Sigmoid colon (tissue), 7 donors: ENCODE measurements around the gene ETV3L. TPM values are rescaled to one million over a fixed set of nuclear protein-coding genes. Genes with fewer than 3 reads are reported as not detected.
A peak's percentile ranks its signal among the peaks of the same experiment; 100 is the strongest.

ENCODE experiments used
- DNase-seq: peaks from one replicate; pipeline ENCODE4 v3.0.0-alpha.2; 2019
- H3K27ac ChIP-seq, 4 donors: fragments of 200-600 bp; sonication (generic); one replicate each; pipeline ENCODE4 v1.5.1; 2016 to 2019; ENCODE audit warnings: mild to moderate bottlenecking in 1 of 4
- H3K27me3 ChIP-seq, 3 donors: fragments of 200-600 bp; sonication (generic); one replicate each; pipeline ENCODE4 v1.5.1; 2019; ENCODE audit warnings: mild to moderate bottlenecking in 1 of 3
- H3K36me3 ChIP-seq, 4 donors: fragments of 200-600 bp; sonication (generic); one replicate each; pipeline ENCODE4 v1.5.1; 2016 to 2019
- H3K4me1 ChIP-seq, 4 donors: fragments of 200-600 bp; sonication (generic); one replicate each; pipeline ENCODE4 v1.5.1; 2017 to 2019
- H3K4me3 ChIP-seq, 4 donors: fragments of 200-600 bp; sonication (generic); one replicate each; pipeline ENCODE4 v1.5.1; 2017 to 2019; ENCODE audit warnings: mild to moderate bottlenecking in 2 of 4, moderate library complexity in 1 of 4
- H3K9me3 ChIP-seq, 4 donors: fragments of 200-600 bp in 3 of 4; sonication (generic) in 3 of 4; one replicate each; pipeline versions ENCODE4 v1.5.1 to v1.6.1; 2013 to 2019
- EP300 ChIP-seq, 4 donors: sonication (generic); formaldehyde crosslinking; IDR thresholded peaks; one replicate each; pipeline ENCODE4 v1.6.1; 2017; ENCODE audit warnings: antibody characterized with exemption in 4 of 4
- POLR2A ChIP-seq, 2 donors: fragments of 450-650 bp; IDR thresholded peaks; one replicate each; pipeline ENCODE4 v1.6.1; 2016; ENCODE audit warnings: antibody characterized with exemption in 2 of 2, mild to moderate bottlenecking in 2 of 2, moderate library complexity in 2 of 2
- POLR2AphosphoS5 ChIP-seq, 4 donors: sonication (generic); formaldehyde crosslinking; IDR thresholded peaks; one replicate each; pipeline ENCODE4 v1.6.1; 2017; ENCODE audit warnings: antibody characterized with exemption in 4 of 4
- whole genome bisulfite sequencing, 2 donors: extraction: QIAGEN DNeasy Blood & Tissue Kit; methylation state at CpG; one replicate each; pipeline ENCODE4 v1.1.7; 2013; 5-methylcytosine and 5-hydroxymethylcytosine counted together
- intact Hi-C: fragments of 100-400 bp; cut with DNase I; formaldehyde crosslinking; loops from one replicate; pipeline ENCODE4 v1.15.1; 2023
- polyA plus RNA-seq, 3 donors: library from polyadenylated mRNA; stranded (reverse); fragments of 200-250 nt; gene quantifications; one replicate each; pipeline ENCODE4 v1.2.3, GENCODE V29; 2013
- total RNA-seq, 4 donors: library from RNA; depleted of rRNA; stranded (reverse); fragments of >200 nt; gene quantifications; one replicate each; pipeline ENCODE4 v1.1.0, GENCODE V29; 2016
- TF ChIP-seq, protein P1 (sequence below), 4 experiments: fragments of 450-650 bp in 3 of 4; fragments of 200-600 bp in 1 of 4; IDR thresholded peaks; one replicate each; pipeline ENCODE4 v1.5.1; 2016 to 2019; ENCODE audit warnings: antibody characterized with exemption in 4 of 4, mild to moderate bottlenecking in 3 of 4, moderate library complexity in 2 of 4
- donor health status: healthy with polysubstance abuse.
- donor health status: Bipolar disorder and iron deficiency.
- donor health status: healthy.

Gene ETV3L
- total and polyA plus RNA-seq, 7 donors: 0.03 TPM; not detected in 6

DNA sequence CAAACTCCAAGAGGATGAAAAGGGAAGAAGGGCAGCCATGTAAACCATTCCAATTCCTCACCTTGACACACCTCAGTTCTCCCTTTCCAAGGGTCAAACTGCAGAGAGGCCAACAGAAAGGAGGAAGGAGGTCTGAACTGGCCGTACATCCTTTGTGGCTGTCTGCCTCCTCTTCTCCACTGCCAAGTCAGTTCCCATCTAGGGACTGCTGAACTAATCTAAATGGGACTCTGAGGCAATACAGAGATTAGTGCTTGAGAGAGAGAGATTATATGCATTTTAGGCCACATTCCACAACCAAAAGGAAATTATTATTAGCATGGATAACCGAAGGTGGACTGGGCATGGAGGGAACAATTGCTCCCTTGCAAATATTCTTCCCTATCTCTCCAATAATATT is 56.8 kb downstream of the ETV3L start:
- no peak for DNase-seq
- intact Hi-C loops: no loop called here
- Histone ChIP-seq H3K9me3 (no peaks in the 10 kb centered on the region), H3K27ac (no peak overlapping the region), H3K27me3 (no peaks in the 10 kb centered on the region), H3K36me3 (no peaks in the 10 kb centered on the region), H3K4me1 (peaks cover 0 to 62% (median 52%) of the 10 kb centered on the region in 4 donors), H3K4me3 (peak overlapping the region in 3 of 4 donors; percentile 69 to 79 (median 72))
- TF ChIP-seq POLR2A (IDR thresholded peaks at IDR 0.05) (no peak), POLR2AphosphoS5 (IDR thresholded peaks at IDR 0.05) (no peak), EP300 (IDR thresholded peaks at IDR 0.05) (no peak)
- TF ChIP-seq, protein P1, sequence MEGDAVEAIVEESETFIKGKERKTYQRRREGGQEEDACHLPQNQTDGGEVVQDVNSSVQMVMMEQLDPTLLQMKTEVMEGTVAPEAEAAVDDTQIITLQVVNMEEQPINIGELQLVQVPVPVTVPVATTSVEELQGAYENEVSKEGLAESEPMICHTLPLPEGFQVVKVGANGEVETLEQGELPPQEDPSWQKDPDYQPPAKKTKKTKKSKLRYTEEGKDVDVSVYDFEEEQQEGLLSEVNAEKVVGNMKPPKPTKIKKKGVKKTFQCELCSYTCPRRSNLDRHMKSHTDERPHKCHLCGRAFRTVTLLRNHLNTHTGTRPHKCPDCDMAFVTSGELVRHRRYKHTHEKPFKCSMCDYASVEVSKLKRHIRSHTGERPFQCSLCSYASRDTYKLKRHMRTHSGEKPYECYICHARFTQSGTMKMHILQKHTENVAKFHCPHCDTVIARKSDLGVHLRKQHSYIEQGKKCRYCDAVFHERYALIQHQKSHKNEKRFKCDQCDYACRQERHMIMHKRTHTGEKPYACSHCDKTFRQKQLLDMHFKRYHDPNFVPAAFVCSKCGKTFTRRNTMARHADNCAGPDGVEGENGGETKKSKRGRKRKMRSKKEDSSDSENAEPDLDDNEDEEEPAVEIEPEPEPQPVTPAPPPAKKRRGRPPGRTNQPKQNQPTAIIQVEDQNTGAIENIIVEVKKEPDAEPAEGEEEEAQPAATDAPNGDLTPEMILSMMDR (IDR thresholded peaks at IDR 0.05): no peak
- 57 to 59% methylated on average over 2 of the region's 2 CpGs for WGBS, 2 donors

Other genes starting within 250 kb of the ETV3L start
- gene INSRR, start 240.7 kb downstream of the ETV3L start, total RNA-seq: not detected
- gene INSRR, start 240.7 kb downstream of the ETV3L start, polyA plus RNA-seq: under 1 TPM in 1 of 3 donors, not detected in 2; 0.06 TPM
- 1 to 10 TPM; 1.5 to 4.9 (median 3.6) TPM for gene NTRK1, start 238.9 kb downstream of the ETV3L start, total RNA-seq
- under 1 TPM in 2 of 3 donors, not detected in 1; 0.42 to 0.60 TPM for gene NTRK1, start 238.9 kb downstream of the ETV3L start, polyA plus RNA-seq
- gene PEAR1, start 206.1 kb downstream of the ETV3L start, total RNA-seq: 1 to 10 TPM; 3.6 to 8.3 (median 5.6) TPM
- 1 to 10 TPM in 1 of 3 donors, under 1 TPM in 2; under 0.01 to 3.8 (median 0.69) TPM for gene PEAR1, start 206.1 kb downstream of the ETV3L start, polyA plus RNA-seq
- gene LRRC71, start 179.2 kb downstream of the ETV3L start, total RNA-seq: not detected
- under 1 TPM in 1 of 3 donors, not detected in 2; 0.07 TPM for gene LRRC71, start 179.2 kb downstream of the ETV3L start, polyA plus RNA-seq
- gene ARHGEF11, start 54.1 kb downstream of the ETV3L start, total RNA-seq: 10 to 100 TPM; 27.5 to 46.8 (median 33.6) TPM
- gene ARHGEF11, start 54.1 kb downstream of the ETV3L start, polyA plus RNA-seq: 10 to 100 TPM; 14.8 to 26.9 (median 16.8) TPM
- 10 to 100 TPM; 14.1 to 20.2 (median 17.6) TPM for gene ETV3, start 38.6 kb upstream of the ETV3L start, total RNA-seq
- gene ETV3, start 38.6 kb upstream of the ETV3L start, polyA plus RNA-seq: 10 to 100 TPM in 1 of 3 donors, 1 to 10 TPM in 2; 6.6 to 12.4 (median 9.0) TPM